ENCODE results near the gene FYCO1. TPM values are rescaled to one million over a fixed set of nuclear protein-coding genes. Genes with fewer than 3 reads are reported as not detected.
A peak's percentile ranks its signal among the peaks of the same experiment; 100 is the strongest.

The FYCO1 gene
- total RNA-seq, 2 experiments from 2014 or later = 14.1 to 14.5 TPM

DNA sequence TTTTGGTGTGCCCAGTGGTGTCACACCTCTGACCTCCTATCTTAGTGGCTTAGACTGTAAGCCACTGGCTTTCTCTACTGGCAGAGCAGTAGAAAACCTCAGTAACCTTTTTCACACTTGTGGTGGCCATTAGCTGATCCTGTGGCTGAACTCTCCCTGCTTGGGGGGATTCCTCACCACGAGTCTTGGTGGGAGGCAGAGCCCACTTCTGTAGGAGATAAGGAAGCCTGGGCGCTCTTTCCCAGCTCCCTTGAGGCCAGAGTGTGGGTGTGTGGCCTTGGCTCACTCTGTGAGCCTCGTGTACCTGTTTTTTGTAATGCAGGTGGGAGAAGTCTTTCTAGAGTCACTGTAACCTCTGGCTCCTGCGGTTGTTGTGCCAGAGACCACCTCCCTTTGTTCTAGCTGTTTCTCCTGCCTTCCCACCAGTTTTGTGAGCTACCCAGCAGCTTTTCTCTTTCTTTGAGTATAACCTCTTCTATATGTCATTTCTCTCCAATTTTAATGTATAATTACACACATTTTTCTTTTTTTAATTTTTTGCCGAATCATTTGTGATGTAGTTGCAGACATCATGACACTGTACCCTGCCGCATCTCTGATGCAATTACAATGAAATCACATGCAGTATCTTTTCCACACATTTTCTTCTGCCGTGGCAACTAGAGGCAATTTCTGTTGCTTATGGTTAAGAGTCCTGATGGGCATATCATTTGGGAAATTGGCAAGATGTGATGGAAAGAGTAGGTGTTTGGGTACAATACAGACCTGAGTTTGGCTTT lies 17.9 kb upstream of the FYCO1 start:
- intact Hi-C loops (cut with micrococcal nuclease) = no loop called here
- POLR2A ChIA-PET = interaction anchor here (0.5 to 1.1 kb wide), 3 partner anchors 15 to 62 kb away, joined by 3 to 5 read pairs (median 4); no protein-coding TSS in a partner anchor
- Mint-ChIP-seq H3K36me3 (ENCODE audit: low read depth) (no peaks in the 10 kb centered on the region), H3K9me3 (peaks cover 1% of the 10 kb centered on the region), H3K27me3 (peaks cover 4% of the 10 kb centered on the region), H3K4me3 (no peak overlapping the region), H3K4me1 (ENCODE audit: low read depth) (peaks cover 34% of the 10 kb centered on the region), H3K27ac (no peak overlapping the region)
- DNase-seq (no peak), ATAC-seq (no peak)
- TF ChIP-seq, protein P1, sequence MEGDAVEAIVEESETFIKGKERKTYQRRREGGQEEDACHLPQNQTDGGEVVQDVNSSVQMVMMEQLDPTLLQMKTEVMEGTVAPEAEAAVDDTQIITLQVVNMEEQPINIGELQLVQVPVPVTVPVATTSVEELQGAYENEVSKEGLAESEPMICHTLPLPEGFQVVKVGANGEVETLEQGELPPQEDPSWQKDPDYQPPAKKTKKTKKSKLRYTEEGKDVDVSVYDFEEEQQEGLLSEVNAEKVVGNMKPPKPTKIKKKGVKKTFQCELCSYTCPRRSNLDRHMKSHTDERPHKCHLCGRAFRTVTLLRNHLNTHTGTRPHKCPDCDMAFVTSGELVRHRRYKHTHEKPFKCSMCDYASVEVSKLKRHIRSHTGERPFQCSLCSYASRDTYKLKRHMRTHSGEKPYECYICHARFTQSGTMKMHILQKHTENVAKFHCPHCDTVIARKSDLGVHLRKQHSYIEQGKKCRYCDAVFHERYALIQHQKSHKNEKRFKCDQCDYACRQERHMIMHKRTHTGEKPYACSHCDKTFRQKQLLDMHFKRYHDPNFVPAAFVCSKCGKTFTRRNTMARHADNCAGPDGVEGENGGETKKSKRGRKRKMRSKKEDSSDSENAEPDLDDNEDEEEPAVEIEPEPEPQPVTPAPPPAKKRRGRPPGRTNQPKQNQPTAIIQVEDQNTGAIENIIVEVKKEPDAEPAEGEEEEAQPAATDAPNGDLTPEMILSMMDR (IDR thresholded peaks at IDR 0.05) = no peak
- CTCF ChIA-PET = no interaction called here

DNA sequence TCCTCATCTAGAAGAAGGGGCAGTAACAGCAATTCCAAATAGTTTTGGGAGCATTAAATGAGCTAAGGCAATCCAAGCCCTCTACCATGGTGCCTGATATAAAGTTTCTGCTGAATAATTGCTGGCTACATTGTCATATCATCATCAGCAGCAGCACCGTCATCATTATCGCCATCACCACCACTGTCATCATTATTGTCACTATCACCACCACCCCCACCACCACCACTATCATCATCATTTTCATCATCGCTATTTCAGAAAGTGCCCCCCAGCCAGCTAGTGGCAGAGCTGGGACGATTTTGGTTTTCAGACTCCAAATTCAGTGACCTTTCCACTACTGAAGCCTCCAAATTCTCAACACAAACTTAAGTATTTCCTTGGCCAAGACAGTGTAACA lies 16.6 kb upstream of the FYCO1 start:
- H3K4me3 Mint-ChIP-seq = no peak overlapping the region
- peaks cover 28% of the 10 kb centered on the region for H3K4me1 Mint-ChIP-seq (ENCODE audit: low read depth)
- H3K27me3 Mint-ChIP-seq = peaks cover 4% of the 10 kb centered on the region
- DNase-seq (no peak), ATAC-seq (no peak)
- H3K27ac Mint-ChIP-seq = no peak overlapping the region
- TF ChIP-seq, protein P1 (IDR thresholded peaks at IDR 0.05) = no peak
- H3K9me3 Mint-ChIP-seq = peaks cover 1% of the 10 kb centered on the region
- intact Hi-C loops (cut with micrococcal nuclease) = no loop called here
- POLR2A ChIA-PET = interaction anchor here (1.1 kb wide), 1 partner anchor 60 kb away, joined by 3 read pairs; no protein-coding TSS in a partner anchor
- no peaks in the 10 kb centered on the region for H3K36me3 Mint-ChIP-seq (ENCODE audit: low read depth)
- CTCF ChIA-PET = interaction anchor here (0.6 to 1.2 kb wide), 2 partner anchors 15 to 16 kb away, joined by 3 to 4 read pairs; no protein-coding TSS in a partner anchor

DNA sequence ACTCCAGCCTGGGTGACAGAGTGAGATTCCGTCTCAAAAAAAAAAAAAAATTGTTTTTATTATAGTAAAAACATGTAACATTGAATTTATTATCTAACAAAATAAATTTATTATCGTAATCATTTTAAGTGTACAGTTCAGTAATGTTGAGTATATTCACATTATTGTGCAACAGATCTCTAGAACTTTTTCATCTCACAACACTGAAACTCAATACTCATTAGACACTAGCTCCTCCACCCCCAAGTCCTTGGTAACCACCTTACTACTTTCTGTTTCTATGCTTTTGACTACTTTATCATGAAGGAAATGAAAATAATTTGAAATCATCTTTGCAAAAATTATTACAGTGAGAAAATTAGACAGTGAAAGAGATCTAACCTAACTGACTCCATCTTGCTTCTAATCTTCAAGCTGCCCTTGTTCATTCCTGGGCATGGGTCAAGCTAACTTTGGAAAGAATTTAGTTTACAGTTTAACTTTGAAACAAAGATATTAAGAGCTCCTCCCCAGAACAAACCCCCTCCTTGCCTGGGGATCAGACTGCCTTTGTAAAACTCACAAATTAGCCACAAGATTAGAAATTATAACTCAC lies 15.0 kb upstream of the FYCO1 start:
- TF ChIP-seq, protein P1 (IDR thresholded peaks at IDR 0.05) = no peak
- H3K4me3 Mint-ChIP-seq = no peak overlapping the region
- H3K27me3 Mint-ChIP-seq = peaks cover 4% of the 10 kb centered on the region
- peaks cover 1% of the 10 kb centered on the region for H3K9me3 Mint-ChIP-seq
- ChIA-PET CTCF (interaction anchor here (0.8 to 2.6 kb wide), 7 partner anchors 9 to 72 kb away, joined by 3 to 10 read pairs (median 4); no protein-coding TSS in a partner anchor), POLR2A (interaction anchor here (0.6 to 1.4 kb wide), 4 partner anchors 8 to 67 kb away, joined by 3 to 6 read pairs (median 3); partner anchors contain the start of genes CXCR6 and FYCO1)
- H3K36me3 Mint-ChIP-seq (ENCODE audit: low read depth) = no peaks in the 10 kb centered on the region
- intact Hi-C loops (cut with micrococcal nuclease) = no loop called here
- peaks cover 27% of the 10 kb centered on the region for H3K4me1 Mint-ChIP-seq (ENCODE audit: low read depth)
- DNase-seq (no peak), ATAC-seq (peak; percentile 65)
- H3K27ac Mint-ChIP-seq = peak overlapping the region; percentile 46

DNA sequence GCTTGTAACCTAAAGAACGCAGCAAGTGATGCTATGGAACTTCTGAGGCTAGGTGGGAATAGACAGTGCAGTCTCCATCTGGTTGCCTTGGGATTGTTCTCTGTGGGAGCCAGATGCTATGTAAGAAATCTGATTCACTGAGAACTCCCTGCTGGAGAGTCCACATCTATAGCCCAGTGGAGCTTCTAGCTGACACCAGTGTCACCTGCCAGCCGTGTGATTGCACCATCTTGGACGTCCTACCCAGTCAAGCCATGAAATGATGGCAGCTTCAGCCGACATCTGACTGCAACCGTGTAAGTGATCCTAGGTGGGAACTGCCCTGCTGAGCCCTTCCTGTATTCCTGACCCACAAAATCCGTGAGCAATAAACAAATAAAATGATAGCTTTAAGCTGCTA lies 12.4 kb upstream of the FYCO1 start:
- Mint-ChIP-seq H3K9me3 (peaks cover 1% of the 10 kb centered on the region), H3K4me3 (no peak overlapping the region), H3K4me1 (ENCODE audit: low read depth) (peaks cover 19% of the 10 kb centered on the region), H3K36me3 (ENCODE audit: low read depth) (no peaks in the 10 kb centered on the region), H3K27me3 (peaks cover 4% of the 10 kb centered on the region), H3K27ac (no peak overlapping the region)
- ChIA-PET CTCF (no interaction called here), POLR2A (no interaction called here)
- TF ChIP-seq, protein P1 (IDR thresholded peaks at IDR 0.05) = no peak
- DNase-seq (no peak), ATAC-seq (no peak)
- intact Hi-C loops (cut with micrococcal nuclease) = no loop called here

DNA sequence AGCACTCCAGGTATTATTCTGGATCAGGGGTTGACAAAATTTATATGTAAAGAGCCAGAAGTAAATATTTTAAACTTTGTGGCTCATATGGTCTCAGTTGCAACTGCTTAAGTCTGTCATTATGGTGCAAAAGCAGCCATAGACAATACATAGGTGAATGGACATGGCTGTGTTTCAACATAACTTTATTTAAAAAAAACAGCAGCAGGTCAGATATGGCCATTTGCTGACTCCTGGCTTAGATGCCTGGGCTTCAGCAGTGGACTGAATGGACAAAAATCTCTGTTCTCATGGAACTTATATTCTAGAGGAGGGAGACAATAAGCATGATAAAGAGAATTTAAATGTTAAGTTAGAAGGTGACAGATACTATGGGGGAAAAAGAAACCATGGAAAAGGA lies 11.7 kb upstream of the FYCO1 start:
- no peak for ATAC-seq
- no peak for DNase-seq
- intact Hi-C loops (cut with micrococcal nuclease) = no loop called here
- Mint-ChIP-seq H3K4me1 (ENCODE audit: low read depth) (peaks cover 17% of the 10 kb centered on the region), H3K4me3 (no peak overlapping the region), H3K36me3 (ENCODE audit: low read depth) (no peaks in the 10 kb centered on the region), H3K9me3 (no peaks in the 10 kb centered on the region), H3K27me3 (peaks cover 2% of the 10 kb centered on the region), H3K27ac (no peak overlapping the region)
- ChIA-PET CTCF (no interaction called here), POLR2A (interaction anchor here (0.8 kb wide), 1 partner anchor 9 kb away, joined by 3 read pairs; no protein-coding TSS in a partner anchor)
- TF ChIP-seq, protein P1 (IDR thresholded peaks at IDR 0.05) = no peak

Measured in activated CD8-positive, alpha-beta T cell treated with anti-CD3 and anti-CD28 coated beads for 36 hours (primary cell).